ENCODE data around the gene SREBF2.
A peak's percentile ranks its signal among the peaks of the same experiment; 100 is the strongest.

The SREBF2 gene

GRCh38 chr22:41856469-41856868 lies 23.6 kb downstream of the SREBF2 start:
- Histone ChIP-seq H2BK15ac (ENCODE audit: low read length) (no peak overlapping the region), H2BK12ac (ENCODE audit: low read length) (no peak overlapping the region), H3K9ac (ENCODE audit: low read depth, low read length, poor library complexity) (no peak overlapping the region), H3K4me1 (ENCODE audit: control insufficient read depth in 2 of 2, insufficient read depth in 1 of 2, low read depth in 1 of 2, low read length in 2 of 2) (peaks cover 0 to 3% of the 10 kb centered on the region in 2 donors), H3K18ac (ENCODE audit: low read length) (no peak overlapping the region), H3K36me3 (replicated peaks in 1 of 2; ENCODE audit: control insufficient read depth in 2 of 2, insufficient read depth in 2 of 2, low read length in 2 of 2) (peaks cover 5 to 82% of the 10 kb centered on the region in 2 donors), H3K4me3 (ENCODE audit: low read length in 2 of 2) (no peak overlapping the region), H2AK5ac (ENCODE audit: low read depth, low read length) (no peak overlapping the region), H3K14ac (ENCODE audit: low read length) (no peak overlapping the region), H4K91ac (ENCODE audit: low read depth, low read length, poor library complexity) (no peak overlapping the region), H3K23ac (ENCODE audit: low read depth, low read length, poor library complexity) (no peak overlapping the region), H3K27me3 (ENCODE audit: control insufficient read depth in 3 of 3, insufficient read depth in 3 of 3, low read depth in 1 of 3, low read length in 3 of 3) (no peaks in the 10 kb centered on the region), H3K9me3 (replicated peaks in 1 of 2; ENCODE audit: control insufficient read depth in 2 of 2, insufficient read depth in 1 of 2, low read depth in 1 of 2, low read length in 2 of 2) (peaks cover 0 to 4% of the 10 kb centered on the region in 2 donors), H2AFZ (ENCODE audit: low read length) (no peak overlapping the region), H3K4me2 (ENCODE audit: insufficient read depth, low read length, poor library complexity, severe bottlenecking) (no peak overlapping the region), H3K79me1 (ENCODE audit: low read depth, low read length) (peaks cover 2% of the 10 kb centered on the region), H2BK5ac (ENCODE audit: low read length) (no peak overlapping the region), H2BK120ac (ENCODE audit: low read depth, low read length) (no peak overlapping the region), H3K4ac (ENCODE audit: low read length) (no peak overlapping the region), H4K8ac (ENCODE audit: low read depth, low read length) (no peak overlapping the region), H3K27ac (replicated peaks; ENCODE audit: low read length) (no peak overlapping the region)
- WGBS, 2 donors (ENCODE audit: extremely low coverage in 2 of 2, insufficient read length in 2 of 2, insufficient replicate concordance in 1 of 2): no CpG with 5 or more reads among the region's 2 CpGs
- DNase-seq (ENCODE audit: low spot score): no peak

- Histone ChIP-seq H3K36me3 (replicated peaks in 1 of 2; ENCODE audit: control insufficient read depth in 2 of 2, insufficient read depth in 2 of 2, low read length in 2 of 2) (peaks cover 5 to 77% of the 10 kb centered on the region in 2 donors), H3K18ac (ENCODE audit: low read length) (no peak overlapping the region), H2BK5ac (ENCODE audit: low read length) (no peak overlapping the region), H3K4me1 (ENCODE audit: control insufficient read depth in 2 of 2, insufficient read depth in 1 of 2, low read depth in 1 of 2, low read length in 2 of 2) (peaks cover 0 to 3% of the 10 kb centered on the region in 2 donors), H2AFZ (ENCODE audit: low read length) (no peak overlapping the region), H3K27me3 (ENCODE audit: control insufficient read depth in 3 of 3, insufficient read depth in 3 of 3, low read depth in 1 of 3, low read length in 3 of 3) (no peaks in the 10 kb centered on the region), H3K27ac (replicated peaks; ENCODE audit: low read length) (peak overlapping the region; percentile 56), H3K4me2 (ENCODE audit: insufficient read depth, low read length, poor library complexity, severe bottlenecking) (no peak overlapping the region), H4K91ac (ENCODE audit: low read depth, low read length, poor library complexity) (no peak overlapping the region), H3K14ac (ENCODE audit: low read length) (no peak overlapping the region), H3K9ac (ENCODE audit: low read depth, low read length, poor library complexity) (no peak overlapping the region), H2BK120ac (ENCODE audit: low read depth, low read length) (no peak overlapping the region), H2AK5ac (ENCODE audit: low read depth, low read length) (no peak overlapping the region), H2BK12ac (ENCODE audit: low read length) (no peak overlapping the region), H3K23ac (ENCODE audit: low read depth, low read length, poor library complexity) (no peak overlapping the region), H3K4me3 (ENCODE audit: low read length in 2 of 2) (no peak overlapping the region), H3K79me1 (ENCODE audit: low read depth, low read length) (peaks cover 2% of the 10 kb centered on the region), H3K4ac (ENCODE audit: low read length) (no peak overlapping the region), H4K8ac (ENCODE audit: low read depth, low read length) (no peak overlapping the region), H2BK15ac (ENCODE audit: low read length) (no peak overlapping the region), H3K9me3 (replicated peaks in 1 of 2; ENCODE audit: control insufficient read depth in 2 of 2, insufficient read depth in 1 of 2, low read depth in 1 of 2, low read length in 2 of 2) (peaks cover 0 to 4% of the 10 kb centered on the region in 2 donors)
- peak; percentile 37 for DNase-seq (ENCODE audit: low spot score)
- whole genome bisulfite sequencing, 2 donors (ENCODE audit: extremely low coverage in 2 of 2, insufficient read length in 2 of 2, insufficient replicate concordance in 1 of 2): no CpG with 5 or more reads among the region's 7 CpGs
Observed at GRCh38 chr22:41857155-41857859, 24.4 kb downstream of the SREBF2 start.

- H3K23ac ChIP-seq (ENCODE audit: low read depth, low read length, poor library complexity): no peak overlapping the region
- H3K4me3 ChIP-seq (ENCODE audit: low read length in 2 of 2): no peak overlapping the region
- no peak overlapping the region for H2BK12ac ChIP-seq (ENCODE audit: low read length)
- no peak for DNase-seq (ENCODE audit: low spot score)
- no peak overlapping the region for H2BK15ac ChIP-seq (ENCODE audit: low read length)
- H3K4me2 ChIP-seq (ENCODE audit: insufficient read depth, low read length, poor library complexity, severe bottlenecking): no peak overlapping the region
- no peak overlapping the region for H3K14ac ChIP-seq (ENCODE audit: low read length)
- H2AFZ ChIP-seq (ENCODE audit: low read length): no peak overlapping the region
- H2BK120ac ChIP-seq (ENCODE audit: low read depth, low read length): no peak overlapping the region
- H3K4ac ChIP-seq (ENCODE audit: low read length): no peak overlapping the region
- peaks cover 5 to 77% of the 10 kb centered on the region in 2 donors for H3K36me3 ChIP-seq (replicated peaks in 1 of 2; ENCODE audit: control insufficient read depth in 2 of 2, insufficient read depth in 2 of 2, low read length in 2 of 2)
- H3K79me1 ChIP-seq (ENCODE audit: low read depth, low read length): peaks cover 2% of the 10 kb centered on the region
- H4K8ac ChIP-seq (ENCODE audit: low read depth, low read length): no peak overlapping the region
- no peak overlapping the region for H3K27ac ChIP-seq (replicated peaks; ENCODE audit: low read length)
- peaks cover 0 to 4% of the 10 kb centered on the region in 2 donors for H3K9me3 ChIP-seq (replicated peaks in 1 of 2; ENCODE audit: control insufficient read depth in 2 of 2, insufficient read depth in 1 of 2, low read depth in 1 of 2, low read length in 2 of 2)
- H3K4me1 ChIP-seq (ENCODE audit: control insufficient read depth in 2 of 2, insufficient read depth in 1 of 2, low read depth in 1 of 2, low read length in 2 of 2): peaks cover 0 to 3% of the 10 kb centered on the region in 2 donors
- no peak overlapping the region for H2AK5ac ChIP-seq (ENCODE audit: low read depth, low read length)
- no peak overlapping the region for H4K91ac ChIP-seq (ENCODE audit: low read depth, low read length, poor library complexity)
- H3K9ac ChIP-seq (ENCODE audit: low read depth, low read length, poor library complexity): no peak overlapping the region
- H3K18ac ChIP-seq (ENCODE audit: low read length): no peak overlapping the region
- H3K27me3 ChIP-seq (ENCODE audit: control insufficient read depth in 3 of 3, insufficient read depth in 3 of 3, low read depth in 1 of 3, low read length in 3 of 3): no peaks in the 10 kb centered on the region
- H2BK5ac ChIP-seq (ENCODE audit: low read length): no peak overlapping the region
Observed at GRCh38 chr22:41857860-41858199, 24.9 kb downstream of the SREBF2 start.

- Histone ChIP-seq H2AK5ac (ENCODE audit: low read depth, low read length) (no peak overlapping the region), H3K4me2 (ENCODE audit: insufficient read depth, low read length, poor library complexity, severe bottlenecking) (no peak overlapping the region), H2BK12ac (ENCODE audit: low read length) (no peak overlapping the region), H3K4ac (ENCODE audit: low read length) (no peak overlapping the region), H3K36me3 (replicated peaks in 1 of 2; ENCODE audit: control insufficient read depth in 2 of 2, insufficient read depth in 2 of 2, low read length in 2 of 2) (peaks cover 15 to 76% of the 10 kb centered on the region in 2 donors), H3K79me1 (ENCODE audit: low read depth, low read length) (peaks cover 11% of the 10 kb centered on the region), H3K14ac (ENCODE audit: low read length) (no peak overlapping the region), H3K27ac (replicated peaks; ENCODE audit: low read length) (no peak overlapping the region), H3K9me3 (replicated peaks in 1 of 2; ENCODE audit: control insufficient read depth in 2 of 2, insufficient read depth in 1 of 2, low read depth in 1 of 2, low read length in 2 of 2) (no peaks in the 10 kb centered on the region), H3K27me3 (ENCODE audit: control insufficient read depth in 3 of 3, insufficient read depth in 3 of 3, low read depth in 1 of 3, low read length in 3 of 3) (no peaks in the 10 kb centered on the region), H4K91ac (ENCODE audit: low read depth, low read length, poor library complexity) (no peak overlapping the region), H3K4me3 (ENCODE audit: low read length in 2 of 2) (no peak overlapping the region), H3K23ac (ENCODE audit: low read depth, low read length, poor library complexity) (no peak overlapping the region), H3K4me1 (ENCODE audit: control insufficient read depth in 2 of 2, insufficient read depth in 1 of 2, low read depth in 1 of 2, low read length in 2 of 2) (peaks cover 0 to 1% of the 10 kb centered on the region in 2 donors), H2BK120ac (ENCODE audit: low read depth, low read length) (no peak overlapping the region), H2BK15ac (ENCODE audit: low read length) (no peak overlapping the region), H4K8ac (ENCODE audit: low read depth, low read length) (no peak overlapping the region), H3K9ac (ENCODE audit: low read depth, low read length, poor library complexity) (no peak overlapping the region), H2AFZ (ENCODE audit: low read length) (no peak overlapping the region), H3K18ac (ENCODE audit: low read length) (no peak overlapping the region), H2BK5ac (ENCODE audit: low read length) (no peak overlapping the region)
- no peak for DNase-seq (ENCODE audit: low spot score)
- no CpG with 5 or more reads among the region's 4 CpGs for WGBS, 2 donors (ENCODE audit: extremely low coverage in 2 of 2, insufficient read length in 2 of 2, insufficient replicate concordance in 1 of 2)
Observed at GRCh38 chr22:41862160-41862529, 29.2 kb downstream of the SREBF2 start.
